ENCODE results near the gene UNC50.

The UNC50 gene

DNA sequence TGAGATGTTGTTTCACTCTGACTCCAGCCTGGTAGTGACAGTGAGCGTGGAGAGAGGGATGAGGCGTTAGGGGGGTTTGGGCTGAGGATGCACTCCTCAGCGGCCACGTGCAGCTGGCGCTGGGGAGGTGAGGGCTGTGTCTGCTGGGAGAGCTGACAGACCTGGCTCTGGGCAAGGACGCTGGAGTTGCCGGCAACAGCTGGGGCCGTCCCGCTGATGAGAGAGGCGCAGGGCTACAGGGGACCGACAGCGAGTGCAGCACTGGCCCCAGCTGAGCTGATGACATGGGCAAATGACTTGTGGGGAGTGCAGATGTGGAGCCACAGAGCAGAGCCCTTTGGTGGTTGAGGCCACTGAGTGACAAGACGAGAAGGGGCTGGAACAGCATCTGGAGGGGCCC, 38.5 kb upstream of the UNC50 start:
- H3K9ac ChIP-seq = no peak overlapping the region
- TF ChIP-seq, protein P1, sequence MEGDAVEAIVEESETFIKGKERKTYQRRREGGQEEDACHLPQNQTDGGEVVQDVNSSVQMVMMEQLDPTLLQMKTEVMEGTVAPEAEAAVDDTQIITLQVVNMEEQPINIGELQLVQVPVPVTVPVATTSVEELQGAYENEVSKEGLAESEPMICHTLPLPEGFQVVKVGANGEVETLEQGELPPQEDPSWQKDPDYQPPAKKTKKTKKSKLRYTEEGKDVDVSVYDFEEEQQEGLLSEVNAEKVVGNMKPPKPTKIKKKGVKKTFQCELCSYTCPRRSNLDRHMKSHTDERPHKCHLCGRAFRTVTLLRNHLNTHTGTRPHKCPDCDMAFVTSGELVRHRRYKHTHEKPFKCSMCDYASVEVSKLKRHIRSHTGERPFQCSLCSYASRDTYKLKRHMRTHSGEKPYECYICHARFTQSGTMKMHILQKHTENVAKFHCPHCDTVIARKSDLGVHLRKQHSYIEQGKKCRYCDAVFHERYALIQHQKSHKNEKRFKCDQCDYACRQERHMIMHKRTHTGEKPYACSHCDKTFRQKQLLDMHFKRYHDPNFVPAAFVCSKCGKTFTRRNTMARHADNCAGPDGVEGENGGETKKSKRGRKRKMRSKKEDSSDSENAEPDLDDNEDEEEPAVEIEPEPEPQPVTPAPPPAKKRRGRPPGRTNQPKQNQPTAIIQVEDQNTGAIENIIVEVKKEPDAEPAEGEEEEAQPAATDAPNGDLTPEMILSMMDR (conservative IDR thresholded peaks at IDR 0.05; ENCODE audit: low read depth, low read length) = no peak
- no peaks in the 10 kb centered on the region for H4K20me1 ChIP-seq (ENCODE audit: insufficient read depth)
- H3K27ac ChIP-seq = no peak overlapping the region
- H2AFZ ChIP-seq (ENCODE audit: low read depth) = no peak overlapping the region
- H3K36me3 ChIP-seq (ENCODE audit: insufficient read depth) = no peaks in the 10 kb centered on the region
- H3K4me3 ChIP-seq (IDR thresholded peaks at IDR 0.05; ENCODE audit: insufficient read depth, low read depth, low read length) = no peak overlapping the region
- no peaks in the 10 kb centered on the region for H3K4me1 ChIP-seq (ENCODE audit: low read depth, poor library complexity, severe bottlenecking)
- no peaks in the 10 kb centered on the region for H3K27me3 ChIP-seq (ENCODE audit: insufficient read depth, low read depth)
- H3K79me2 ChIP-seq (ENCODE audit: insufficient read depth, low read depth) = no peaks in the 10 kb centered on the region
- no peak overlapping the region for H3K4me2 ChIP-seq

DNA sequence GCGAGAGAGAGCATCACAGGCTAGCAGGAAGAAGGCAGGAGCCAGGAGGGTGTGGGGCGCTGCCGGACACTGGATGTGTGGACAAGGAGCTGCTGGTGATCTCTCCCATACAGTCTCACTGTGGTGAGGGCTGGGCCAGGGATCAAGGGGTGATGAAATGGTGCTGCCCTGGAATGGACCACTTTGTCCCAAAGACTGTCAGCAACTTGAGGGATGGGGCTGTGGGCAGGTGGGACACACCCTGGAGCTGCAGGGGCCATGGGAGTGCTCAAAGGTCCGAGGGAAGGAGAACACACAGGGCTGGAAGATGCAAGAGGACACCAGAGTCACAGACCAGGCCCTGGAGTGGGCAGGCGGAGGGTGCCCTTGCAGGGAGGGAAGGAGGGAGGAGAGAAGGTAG, 38.0 kb upstream of the UNC50 start:
- Histone ChIP-seq H3K36me3 (ENCODE audit: insufficient read depth) (no peaks in the 10 kb centered on the region), H3K27ac (no peak overlapping the region), H2AFZ (ENCODE audit: low read depth) (no peak overlapping the region), H3K4me1 (ENCODE audit: low read depth, poor library complexity, severe bottlenecking) (no peaks in the 10 kb centered on the region), H3K4me2 (no peak overlapping the region), H3K9ac (no peak overlapping the region), H3K27me3 (ENCODE audit: insufficient read depth, low read depth) (no peaks in the 10 kb centered on the region), H4K20me1 (ENCODE audit: insufficient read depth) (no peaks in the 10 kb centered on the region), H3K4me3 (IDR thresholded peaks at IDR 0.05; ENCODE audit: insufficient read depth, low read depth, low read length) (no peak overlapping the region), H3K79me2 (ENCODE audit: insufficient read depth, low read depth) (no peaks in the 10 kb centered on the region)
- TF ChIP-seq, protein P1 (conservative IDR thresholded peaks at IDR 0.05; ENCODE audit: low read depth, low read length) = no peak

- H3K27ac ChIP-seq = no peak overlapping the region
- no peaks in the 10 kb centered on the region for H3K4me1 ChIP-seq (ENCODE audit: low read depth, poor library complexity, severe bottlenecking)
- no peak overlapping the region for H3K4me3 ChIP-seq (IDR thresholded peaks at IDR 0.05; ENCODE audit: insufficient read depth, low read depth, low read length)
- no peak overlapping the region for H3K9ac ChIP-seq
- TF ChIP-seq, protein P1 (conservative IDR thresholded peaks at IDR 0.05; ENCODE audit: low read depth, low read length) = no peak
- no peak overlapping the region for H2AFZ ChIP-seq (ENCODE audit: low read depth)
- H3K27me3 ChIP-seq (ENCODE audit: insufficient read depth, low read depth) = no peaks in the 10 kb centered on the region
- no peaks in the 10 kb centered on the region for H3K79me2 ChIP-seq (ENCODE audit: insufficient read depth, low read depth)
- no peaks in the 10 kb centered on the region for H3K36me3 ChIP-seq (ENCODE audit: insufficient read depth)
- no peak overlapping the region for H3K4me2 ChIP-seq
- no peaks in the 10 kb centered on the region for H4K20me1 ChIP-seq (ENCODE audit: insufficient read depth)
These were observed 37.2 kb upstream of the UNC50 start for GRCh38 chr2:98571121-98571701.

DNA sequence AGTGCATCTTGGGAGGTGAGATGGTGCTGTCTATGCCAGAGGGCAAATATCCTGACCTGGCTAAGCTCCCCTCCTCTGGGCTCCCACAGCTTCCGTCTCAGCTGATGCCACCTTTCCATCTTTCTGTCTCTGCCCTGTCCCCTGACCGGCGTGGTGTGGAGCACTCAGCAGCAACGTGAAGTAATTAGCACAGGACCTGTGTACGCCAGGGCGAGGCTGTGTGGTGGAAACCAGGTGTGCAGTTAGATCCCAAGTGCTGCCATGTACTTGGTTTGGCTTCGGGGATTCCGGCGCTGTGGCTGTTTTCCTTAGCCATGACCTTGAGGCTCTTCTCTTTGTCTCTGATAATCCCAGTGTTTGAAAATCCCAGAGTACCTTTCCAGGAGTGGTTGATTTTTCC, 36.6 kb upstream of the UNC50 start:
- TF ChIP-seq, protein P1 (conservative IDR thresholded peaks at IDR 0.05; ENCODE audit: low read depth, low read length) = no peak
- H3K9ac ChIP-seq = no peak overlapping the region
- no peak overlapping the region for H3K4me2 ChIP-seq
- no peak overlapping the region for H3K27ac ChIP-seq
- no peaks in the 10 kb centered on the region for H4K20me1 ChIP-seq (ENCODE audit: insufficient read depth)
- H2AFZ ChIP-seq (ENCODE audit: low read depth) = no peak overlapping the region
- H3K27me3 ChIP-seq (ENCODE audit: insufficient read depth, low read depth) = no peaks in the 10 kb centered on the region
- no peak overlapping the region for H3K4me3 ChIP-seq (IDR thresholded peaks at IDR 0.05; ENCODE audit: insufficient read depth, low read depth, low read length)
- no peaks in the 10 kb centered on the region for H3K4me1 ChIP-seq (ENCODE audit: low read depth, poor library complexity, severe bottlenecking)
- no peaks in the 10 kb centered on the region for H3K79me2 ChIP-seq (ENCODE audit: insufficient read depth, low read depth)
- H3K36me3 ChIP-seq (ENCODE audit: insufficient read depth) = no peaks in the 10 kb centered on the region

Data from KMS-11 (cell line).